H4 (cell line): ENCODE results near the gene VWA5A. TPM values are rescaled to one million over a fixed set of nuclear protein-coding genes. Genes with fewer than 3 reads are reported as not detected.

Experiments used
- DNase-seq: peaks from one replicate; pipeline ENCODE4 v3.0.0-alpha.2; 2015; ENCODE audit warnings: low spot score
- total RNA-seq: library from RNA; depleted of rRNA; stranded (reverse); fragments of >200 nt; shearing (Covaris generic); gene quantifications from 2 replicates; pipeline ENCODE4 v1.2.3, GENCODE V29; 2014; rRNA removed

VWA5A gene
- 28.0 and 29.3 TPM in 2 replicates for total RNA-seq

GRCh38 chr11:124114942-124115781, at the start of gene VWA5A:
Gene VWA5A, plus strand, starts transcription at chr11:124115450. Its CDS starts 2,062 bp downstream, at chr11:124117512.
- DNase-seq = peak; percentile 81

GRCh38 chr11:124068601-124069110, 46.6 kb upstream of the VWA5A start:
- no peak for DNase-seq

GRCh38 chr11:124069429-124070401, 45.5 kb upstream of the VWA5A start:
- DNase-seq = peak; percentile 77

DNA sequence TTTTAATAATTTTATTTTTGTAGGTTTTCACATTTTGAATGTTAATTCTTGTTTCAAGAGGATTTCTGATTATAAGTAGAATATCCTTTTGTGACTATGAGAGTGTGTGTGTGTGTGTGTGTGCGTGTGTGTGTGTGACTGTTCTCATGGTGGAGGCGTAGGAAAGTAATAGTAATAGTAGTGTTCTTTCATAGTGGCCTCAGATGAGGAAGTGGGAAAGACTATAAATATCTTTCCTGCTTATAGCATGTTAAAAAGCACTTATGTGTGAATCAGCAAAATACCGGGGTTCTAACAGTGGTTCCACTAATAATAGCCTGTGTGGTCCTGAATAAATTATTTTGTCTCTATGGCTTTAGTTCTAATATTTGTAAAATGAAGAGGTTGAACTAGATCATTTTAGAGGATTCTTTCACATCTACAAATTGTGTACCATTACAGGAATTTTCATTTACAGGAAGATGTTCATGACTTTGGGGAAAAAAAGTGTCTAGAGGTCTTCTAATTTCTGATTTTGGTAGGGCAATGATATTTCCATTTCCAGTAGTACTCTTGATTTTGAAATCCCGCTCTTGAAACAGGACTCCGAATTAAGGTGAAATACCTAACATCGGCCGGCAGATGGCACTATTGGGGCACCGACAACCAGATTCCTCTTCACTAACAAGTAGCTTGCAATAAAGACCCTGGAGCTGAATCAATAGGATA, 44.2 kb upstream of the VWA5A start:
- peak; percentile 50 for DNase-seq

GRCh38 chr11:124071623-124071948, 43.7 kb upstream of the VWA5A start:
- no peak for DNase-seq

DNA sequence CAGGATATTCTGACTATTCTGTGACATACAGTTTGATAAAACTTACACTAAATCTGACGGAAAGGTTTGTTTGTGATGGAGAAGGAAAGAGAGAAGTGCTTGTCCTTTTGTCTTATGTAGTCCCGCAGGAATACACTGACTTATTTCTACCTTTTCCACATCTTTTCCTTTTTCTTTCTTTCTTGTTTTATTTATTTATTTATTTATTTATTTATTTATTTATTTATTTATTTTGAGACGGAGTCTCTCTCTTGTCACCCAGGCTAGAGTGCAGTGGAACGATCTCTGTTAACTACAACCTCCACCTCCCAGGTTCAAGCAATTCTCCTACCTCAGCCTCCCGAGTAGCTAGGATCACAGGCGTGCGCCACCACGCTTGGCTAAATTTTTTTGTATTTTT, 43.1 kb upstream of the VWA5A start:
- no peak for DNase-seq

DNA sequence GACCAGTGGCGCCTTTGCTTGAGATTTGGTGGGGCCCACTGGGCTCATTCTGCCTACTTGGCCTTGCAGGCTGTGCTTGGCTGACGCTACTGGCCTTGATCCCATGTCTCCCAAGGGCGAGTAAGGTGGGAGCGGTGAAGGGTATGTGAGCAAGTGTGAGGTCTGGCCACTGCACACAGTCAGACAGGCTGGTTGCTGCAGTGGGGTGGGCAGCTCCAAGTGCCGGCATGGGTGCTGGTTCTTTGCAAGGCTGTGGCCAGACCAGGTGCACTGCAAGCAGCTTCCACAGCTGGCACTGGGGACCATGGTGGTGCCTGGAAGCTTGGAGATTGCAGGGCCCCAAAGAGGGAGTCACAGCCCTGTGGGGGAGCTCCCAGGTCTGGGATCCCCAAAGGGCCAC, 40.7 kb upstream of the VWA5A start:
- DNase-seq = no peak

GRCh38 chr11:124075492-124075840, 39.8 kb upstream of the VWA5A start:
- DNase-seq = no peak

DNA sequence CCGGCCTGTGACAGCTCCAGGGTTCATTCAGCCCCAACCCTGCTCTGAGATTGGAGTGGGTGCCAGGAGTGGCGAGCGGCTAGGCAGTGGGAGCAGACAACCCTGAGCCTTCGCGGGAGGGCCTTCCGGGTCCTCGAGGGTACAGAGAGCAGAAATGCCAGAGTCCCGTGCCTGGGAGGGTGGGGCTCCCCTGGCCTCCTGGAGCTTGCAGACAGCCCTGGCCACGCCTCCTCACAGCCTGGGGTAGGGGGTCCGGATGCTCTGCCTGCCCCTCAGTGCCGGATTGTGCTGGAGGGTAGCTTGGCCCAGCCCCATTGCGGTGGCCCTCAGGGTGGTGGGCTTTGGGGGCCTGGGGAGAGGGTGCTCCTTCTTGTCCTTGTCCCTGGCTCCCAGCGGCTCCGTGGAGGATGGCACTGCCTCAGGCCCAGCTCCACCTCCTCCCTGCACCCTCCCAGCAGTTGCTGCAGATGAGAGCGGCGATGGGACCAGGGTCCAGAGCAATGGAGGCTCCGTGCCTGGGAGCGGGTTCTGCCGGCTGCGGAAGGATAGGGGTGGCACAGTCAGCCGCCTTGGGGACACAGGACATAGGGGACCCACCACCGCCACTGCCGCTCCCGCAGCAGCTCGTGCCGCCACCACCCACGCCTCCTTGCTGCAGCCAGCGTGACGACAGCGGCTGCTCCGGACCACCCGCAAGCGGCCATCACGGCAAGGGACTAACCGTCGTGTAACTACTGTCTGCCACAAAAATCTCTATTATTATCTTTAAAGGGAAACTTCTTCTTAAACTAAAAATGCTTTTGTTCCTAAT, 39.2 kb upstream of the VWA5A start:
- DNase-seq = no peak

DNA sequence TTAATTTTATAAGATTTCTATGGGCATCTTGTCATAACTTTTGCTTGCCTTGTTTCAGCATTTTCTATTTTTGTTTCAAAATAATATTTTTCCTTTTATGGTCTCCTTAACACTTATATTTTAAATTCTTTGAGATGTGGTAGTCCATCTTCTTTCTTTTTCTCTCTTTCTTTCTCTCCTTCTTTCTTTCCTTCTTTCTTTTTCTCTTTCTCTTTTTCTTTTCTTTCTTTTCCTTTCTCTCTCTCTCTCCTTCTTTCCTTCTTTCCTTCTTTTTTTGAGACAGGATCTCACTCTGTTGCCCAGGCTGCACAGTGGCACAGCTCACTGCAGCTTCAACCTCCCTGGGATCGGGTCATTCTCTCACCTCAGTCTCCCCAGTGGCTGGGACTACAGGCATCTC, 38.0 kb upstream of the VWA5A start:
- DNase-seq = no peak

DNA sequence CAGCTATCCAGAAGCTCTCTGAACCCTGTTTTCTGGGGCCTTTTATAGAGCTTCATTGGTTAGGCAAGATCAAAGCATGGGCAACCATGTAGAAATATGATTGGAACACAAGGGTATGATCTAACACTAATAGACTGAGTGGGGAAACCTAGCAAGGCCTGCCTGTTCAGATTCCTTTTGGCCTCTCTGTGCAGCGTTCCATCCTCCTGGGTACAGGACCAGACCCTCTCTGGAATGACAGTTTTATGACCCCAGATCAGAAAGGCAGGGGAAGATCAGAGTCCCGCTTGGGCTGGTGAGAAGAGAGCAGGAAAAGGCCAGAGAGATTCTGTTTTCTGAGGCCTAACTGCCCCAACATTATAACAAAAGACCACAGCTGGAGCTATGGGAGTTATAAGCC, 36.7 kb upstream of the VWA5A start:
- no peak for DNase-seq

- no peak for DNase-seq
Measured at GRCh38 chr11:124079631-124080326, 35.5 kb upstream of the VWA5A start.

DNA sequence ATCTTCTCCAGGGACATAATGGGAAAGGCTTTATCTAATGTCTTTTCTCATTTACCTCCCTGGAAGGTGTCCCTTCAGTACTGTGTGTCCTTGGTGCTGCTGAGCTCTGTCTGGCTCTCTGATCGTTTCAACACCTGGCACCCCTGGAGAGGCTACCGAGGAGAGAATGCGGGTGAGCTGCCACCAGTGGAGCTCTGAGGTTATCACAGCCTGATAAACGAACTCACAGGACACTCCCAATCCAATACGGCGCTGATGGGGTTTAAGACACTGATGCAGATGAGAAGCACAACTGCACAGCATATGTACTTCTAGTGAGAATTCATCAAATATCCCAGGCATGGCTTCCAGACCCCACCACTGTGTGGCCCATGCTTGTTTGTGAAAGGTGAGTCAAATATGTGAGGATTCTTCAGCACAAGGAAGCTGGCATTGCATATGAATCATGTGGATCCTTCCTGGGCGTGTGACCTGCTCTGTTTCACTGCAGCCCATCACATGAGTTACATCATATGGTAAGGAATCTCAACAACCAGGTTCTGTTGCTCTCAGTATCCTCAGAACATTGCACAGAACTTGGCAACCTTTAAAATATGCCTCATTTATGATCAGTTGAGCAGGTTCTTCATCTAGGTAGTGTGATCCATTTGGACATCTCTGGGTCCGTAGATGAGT, 34.8 kb upstream of the VWA5A start:
- no peak for DNase-seq

DNA sequence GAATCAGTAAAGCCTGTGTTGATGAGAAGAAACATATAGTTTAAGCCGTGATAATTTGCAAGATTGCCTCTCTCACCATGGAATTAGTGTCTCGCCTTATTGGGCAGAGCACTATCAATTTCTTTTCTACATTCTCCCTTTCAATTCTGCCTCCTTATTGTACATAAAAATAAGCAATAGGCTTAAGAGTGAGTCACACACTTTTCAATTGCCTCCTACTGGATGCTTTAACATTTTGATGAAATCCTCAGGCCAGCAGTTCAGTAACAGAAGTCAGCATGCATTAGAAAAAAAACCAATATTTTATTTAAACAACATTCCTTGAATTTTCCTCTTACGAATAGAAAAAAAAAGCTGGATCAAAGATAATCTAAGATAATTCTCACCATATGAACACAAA, 33.8 kb upstream of the VWA5A start:
- no peak for DNase-seq

- no peak for DNase-seq
Measured at GRCh38 chr11:124082371-124082770, 32.9 kb upstream of the VWA5A start.

- no peak for DNase-seq
Measured at GRCh38 chr11:124085583-124085982, 29.7 kb upstream of the VWA5A start.

DNA sequence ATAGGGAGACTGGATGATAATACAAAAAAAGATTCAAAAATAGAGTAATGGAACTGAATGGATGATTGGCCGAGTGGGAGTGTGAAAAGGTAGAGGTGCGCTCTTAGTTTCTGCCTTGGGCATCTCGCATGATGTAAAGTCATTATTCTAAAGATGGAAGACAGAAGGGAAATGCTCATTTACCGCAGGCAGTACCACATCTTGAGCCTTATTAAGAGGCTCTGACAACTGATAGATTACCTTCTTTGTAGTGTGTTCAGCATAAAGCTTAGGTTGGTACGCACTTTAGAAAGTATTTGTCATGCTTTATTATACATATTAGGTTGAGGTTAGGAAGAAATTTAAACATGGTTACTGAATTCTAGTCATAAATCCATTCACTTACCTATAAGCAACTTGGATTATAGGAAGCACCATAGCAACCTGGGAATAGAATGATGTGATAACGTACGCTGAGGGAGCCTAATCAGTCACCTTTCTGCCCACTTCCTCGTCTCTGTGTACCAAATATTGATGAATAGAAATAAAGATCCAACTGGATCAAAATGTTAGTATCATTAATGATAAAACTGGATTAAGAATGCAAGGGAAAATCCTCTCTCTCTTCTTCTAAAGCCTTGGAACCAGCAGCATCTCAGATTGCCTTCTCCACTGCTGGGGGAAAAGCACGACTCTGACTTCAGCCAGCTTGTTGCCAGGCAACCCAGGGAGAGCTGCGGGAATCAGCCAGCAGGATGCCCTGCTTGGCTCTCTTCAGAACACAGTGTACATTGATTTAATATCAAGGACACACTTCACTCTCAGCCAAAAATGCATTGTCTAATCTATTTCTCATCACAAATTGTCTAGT, 29.0 kb upstream of the VWA5A start:
- no peak for DNase-seq

DNA sequence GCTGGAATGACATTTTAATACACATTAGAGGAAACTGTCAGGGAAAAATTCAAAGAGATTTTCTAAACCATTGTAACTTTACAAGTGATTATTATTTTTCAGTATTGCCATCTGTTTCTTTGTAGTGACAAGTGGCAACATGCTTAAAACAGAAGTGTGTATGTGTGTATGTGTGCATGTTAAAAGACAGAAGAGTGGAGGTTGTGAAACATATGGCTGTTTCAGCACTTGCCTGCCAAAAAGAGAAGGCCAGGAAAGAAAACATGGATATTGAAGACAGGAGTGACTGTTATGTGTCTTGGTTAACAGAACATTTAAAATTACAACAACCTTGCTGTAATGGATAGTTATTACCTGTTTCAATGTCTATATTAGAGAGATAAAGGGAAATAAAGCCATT, 24.3 kb upstream of the VWA5A start:
- DNase-seq = no peak

DNA sequence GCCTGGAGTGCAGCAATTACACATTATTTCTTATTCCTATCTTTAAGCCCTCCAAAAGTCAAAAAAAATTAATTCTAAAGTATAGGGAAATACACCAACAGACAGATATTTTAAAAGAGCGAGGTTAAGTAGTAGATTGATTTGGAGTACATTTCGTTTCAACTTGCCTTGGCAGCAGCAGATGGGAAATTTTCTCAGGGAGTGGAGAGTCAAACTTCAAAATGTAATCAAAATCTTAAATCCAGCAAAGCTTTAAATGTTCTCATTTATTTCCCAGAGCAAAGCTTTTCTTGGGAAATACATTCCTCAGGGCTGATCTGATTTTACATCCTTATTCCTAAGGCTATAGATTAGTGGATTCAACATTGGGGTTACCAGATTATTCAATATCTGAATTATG, 21.9 kb upstream of the VWA5A start:
- DNase-seq = no peak
